ENCODE data around the gene HLA-DRB1.

DNA sequence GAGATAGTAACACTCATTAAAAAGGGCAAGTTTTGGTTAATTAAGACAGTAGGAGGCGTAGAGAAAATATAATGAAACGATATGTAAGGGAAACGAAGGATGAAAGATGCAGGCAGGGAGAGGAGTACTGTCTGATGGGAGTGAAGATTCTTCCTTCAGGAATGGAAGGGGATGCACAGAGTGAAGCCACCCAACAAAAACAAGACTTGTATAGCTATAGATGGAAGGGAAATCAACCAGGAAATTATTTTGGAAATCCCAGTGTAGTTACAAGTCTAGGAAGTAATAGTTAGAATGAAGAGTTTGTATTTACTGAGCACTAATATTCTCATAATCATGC is 19.7 kb upstream of the HLA-DRB1 start:
- no peak for TF ChIP-seq POLR2A (IDR thresholded peaks at IDR 0.05)
- TF ChIP-seq, protein P1, sequence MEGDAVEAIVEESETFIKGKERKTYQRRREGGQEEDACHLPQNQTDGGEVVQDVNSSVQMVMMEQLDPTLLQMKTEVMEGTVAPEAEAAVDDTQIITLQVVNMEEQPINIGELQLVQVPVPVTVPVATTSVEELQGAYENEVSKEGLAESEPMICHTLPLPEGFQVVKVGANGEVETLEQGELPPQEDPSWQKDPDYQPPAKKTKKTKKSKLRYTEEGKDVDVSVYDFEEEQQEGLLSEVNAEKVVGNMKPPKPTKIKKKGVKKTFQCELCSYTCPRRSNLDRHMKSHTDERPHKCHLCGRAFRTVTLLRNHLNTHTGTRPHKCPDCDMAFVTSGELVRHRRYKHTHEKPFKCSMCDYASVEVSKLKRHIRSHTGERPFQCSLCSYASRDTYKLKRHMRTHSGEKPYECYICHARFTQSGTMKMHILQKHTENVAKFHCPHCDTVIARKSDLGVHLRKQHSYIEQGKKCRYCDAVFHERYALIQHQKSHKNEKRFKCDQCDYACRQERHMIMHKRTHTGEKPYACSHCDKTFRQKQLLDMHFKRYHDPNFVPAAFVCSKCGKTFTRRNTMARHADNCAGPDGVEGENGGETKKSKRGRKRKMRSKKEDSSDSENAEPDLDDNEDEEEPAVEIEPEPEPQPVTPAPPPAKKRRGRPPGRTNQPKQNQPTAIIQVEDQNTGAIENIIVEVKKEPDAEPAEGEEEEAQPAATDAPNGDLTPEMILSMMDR (IDR thresholded peaks at IDR 0.05): no peak
- TF ChIP-seq POLR2AphosphoS5 (IDR thresholded peaks at IDR 0.05; ENCODE audit: insufficient read depth in 1 of 2, low read depth in 1 of 2): no peak
